HG02610 (cell line): ENCODE measurements around the gene OR4Q2.
"Not testable (repeated sequence)": the region's sequence is repeated elsewhere in the genome, so short reads cannot be mapped to it uniquely, and the experiment has no call there.

ENCODE experiments used
- ATAC-seq: cut with Tn5 transposase; IDR thresholded peaks from one replicate; pipeline ENCODE4 v1.9.1; 2021; ENCODE audit warnings: mild to moderate bottlenecking, moderate library complexity; ENCODE audit not compliant: unreplicated experiment

The OR4Q2 gene

GRCh38 chr14:20001863-20002262 lies at the start of gene OR4Q2:
OR4Q2 (plus strand) TSS chr14:20002163.
- ATAC-seq, result no peak

DNA sequence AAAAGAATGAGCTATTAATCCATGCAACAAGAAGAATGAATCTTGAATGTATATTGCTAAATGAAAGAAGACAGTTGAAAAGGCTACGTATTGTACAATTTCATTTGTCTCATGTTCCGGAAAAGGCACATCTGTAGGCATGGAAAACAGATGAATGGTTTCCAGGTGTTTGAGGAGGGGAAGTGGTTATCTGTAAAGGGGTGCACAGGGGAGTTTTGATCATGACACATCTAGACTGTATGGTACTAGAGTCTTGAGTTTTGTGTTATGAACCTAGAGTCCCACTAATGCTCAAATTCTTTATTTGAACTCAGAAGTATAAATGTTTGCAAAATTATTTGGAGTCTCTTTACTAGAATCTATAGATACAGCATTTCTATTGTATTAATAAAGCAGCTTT lies 32.2 kb upstream of the OR4Q2 start:
- ATAC-seq, result not testable (repeated sequence)

DNA sequence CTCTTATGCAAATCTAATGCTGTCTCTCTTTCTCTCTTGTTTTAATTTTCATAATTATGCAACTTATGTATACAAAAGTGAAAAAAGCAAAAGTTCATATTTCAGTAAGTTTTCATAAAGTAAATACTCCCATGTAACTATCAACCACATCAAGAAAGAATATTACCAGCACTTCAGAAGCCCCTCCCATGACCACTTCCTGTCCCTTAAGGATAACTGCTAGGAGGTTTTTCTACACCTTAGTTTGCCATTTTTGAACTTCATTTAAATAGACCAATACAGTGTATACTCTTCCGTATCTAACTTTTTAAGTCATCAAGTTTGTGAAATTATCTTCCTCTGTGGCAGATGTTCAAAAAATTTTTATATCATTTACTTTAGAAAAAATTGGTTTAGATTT lies 27.1 kb upstream of the OR4Q2 start:
- ATAC-seq, result no peak

DNA sequence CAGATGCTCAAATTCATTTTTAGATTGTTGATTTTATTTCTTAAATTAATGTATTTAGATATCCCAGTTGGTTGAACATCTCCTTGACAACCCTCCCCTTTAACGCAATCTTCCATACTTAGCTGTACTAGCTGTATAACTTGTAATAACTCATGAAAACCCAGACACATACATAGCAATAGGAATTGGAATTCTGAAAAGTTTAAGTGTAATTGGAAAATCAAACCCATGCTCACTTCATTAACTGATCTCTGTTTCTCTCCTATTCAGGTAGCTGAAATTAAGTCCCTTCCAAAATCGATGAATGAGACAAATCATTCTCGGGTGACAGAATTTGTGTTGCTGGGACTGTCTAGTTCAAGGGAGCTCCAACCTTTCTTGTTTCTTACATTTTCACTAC lies 26.7 kb upstream of the OR4Q2 start, which contains the start of gene OR4K15:
Gene OR4K15 (plus strand): TSS at position 301 of the 400 bp plus-strand sequence. CDS start 0 bp downstream, at position 301.
- ATAC-seq, result no peak

DNA sequence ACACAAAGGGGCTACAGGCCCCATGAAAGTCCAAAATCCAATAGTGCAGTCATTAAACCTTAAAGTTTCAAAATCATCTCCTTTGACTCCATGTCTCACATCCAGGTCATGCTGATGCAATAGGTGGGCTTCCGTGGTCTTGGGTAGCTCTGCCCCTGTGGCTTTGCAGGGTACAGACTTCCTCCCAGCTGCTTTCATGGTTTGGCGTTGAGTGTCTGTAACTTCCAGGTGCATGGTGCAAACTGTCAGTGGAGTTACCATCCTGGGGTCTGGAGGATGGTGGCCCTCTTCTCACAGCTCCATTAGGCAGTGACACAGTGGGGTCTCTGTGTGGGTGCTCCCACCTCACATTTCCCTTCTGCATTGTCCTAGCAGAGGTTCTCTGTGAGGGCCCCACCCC lies 8.5 kb upstream of the OR4Q2 start:
- no peak for ATAC-seq

DNA sequence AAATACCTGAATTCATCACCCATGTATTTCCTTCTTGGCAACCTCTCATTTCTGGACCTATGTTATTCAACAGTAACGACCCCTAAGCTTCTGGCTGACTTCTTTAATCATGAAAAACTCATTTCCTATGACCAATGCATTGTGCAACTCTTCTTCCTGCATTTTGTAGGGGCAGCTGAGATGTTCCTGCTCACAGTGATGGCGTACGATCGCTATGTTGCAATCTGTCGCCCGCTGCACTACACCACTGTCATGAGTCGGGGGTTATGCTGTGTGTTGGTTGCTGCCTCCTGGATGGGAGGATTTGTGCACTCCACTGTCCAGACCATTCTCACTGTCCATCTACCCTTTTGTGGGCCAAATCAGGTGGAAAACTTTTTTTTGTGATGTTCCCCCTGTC lies 356 bp downstream of the OR4Q2 start:
- ATAC-seq, result no peak

- ATAC-seq, result no peak
Measured at GRCh38 chr14:20008156-20008555, 6.2 kb downstream of the OR4Q2 start.

DNA sequence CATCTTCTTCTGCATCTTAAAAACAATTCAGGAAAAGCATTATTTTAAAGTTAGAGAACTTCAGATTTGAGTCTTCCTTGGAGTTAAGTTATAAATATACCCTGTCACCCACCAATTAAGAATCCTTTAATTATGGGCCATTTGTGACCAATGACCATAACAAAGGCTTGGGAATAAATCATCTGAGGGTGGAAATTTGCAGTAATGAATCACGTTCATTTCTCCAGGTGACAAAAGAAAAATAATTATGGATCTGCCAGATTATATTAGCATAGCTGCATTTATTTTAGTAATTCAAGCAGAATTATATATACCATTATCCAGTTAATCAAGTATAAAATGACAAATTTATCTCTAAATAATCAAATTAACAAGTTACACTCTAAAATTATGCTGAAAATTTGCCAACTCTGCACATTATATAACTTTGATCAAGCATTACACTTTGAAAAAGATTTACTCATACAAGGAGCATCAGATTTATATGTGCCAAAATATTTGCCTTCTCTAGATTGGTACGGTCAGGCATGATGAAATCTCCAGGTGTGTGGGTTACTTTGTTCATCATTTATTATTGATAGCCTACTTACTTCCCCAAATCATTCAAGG lies 17.4 kb downstream of the OR4Q2 start, which contains the start of gene OR4K14:
Gene OR4K14 (minus strand): TSS at position 51 of the 609 bp plus-strand sequence. CDS start 4,114 bp downstream, outside the sequence.
- ATAC-seq, result no peak

DNA sequence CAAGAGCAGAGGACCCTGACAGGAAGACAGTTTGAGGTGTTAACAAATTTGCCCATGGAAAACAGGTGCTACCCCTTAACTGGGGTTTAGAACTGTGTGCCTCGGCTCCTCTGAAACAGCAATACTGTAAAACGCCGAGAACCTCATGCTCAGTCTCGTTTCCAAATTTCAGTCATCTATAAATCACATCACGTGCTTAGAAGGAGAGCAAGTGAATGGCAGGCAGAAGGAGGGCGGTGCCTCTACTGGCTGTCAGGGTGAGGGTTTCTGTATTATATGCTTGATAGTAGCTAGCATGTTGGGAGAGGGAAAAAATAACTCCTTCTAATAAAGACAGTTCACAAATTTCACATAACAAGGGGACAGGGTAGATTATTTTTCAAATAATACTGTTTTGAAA lies 29.1 kb downstream of the OR4Q2 start:
- no peak for ATAC-seq

GRCh38 chr14:20035449-20035848 lies 33.5 kb downstream of the OR4Q2 start:
- no peak for ATAC-seq

DNA sequence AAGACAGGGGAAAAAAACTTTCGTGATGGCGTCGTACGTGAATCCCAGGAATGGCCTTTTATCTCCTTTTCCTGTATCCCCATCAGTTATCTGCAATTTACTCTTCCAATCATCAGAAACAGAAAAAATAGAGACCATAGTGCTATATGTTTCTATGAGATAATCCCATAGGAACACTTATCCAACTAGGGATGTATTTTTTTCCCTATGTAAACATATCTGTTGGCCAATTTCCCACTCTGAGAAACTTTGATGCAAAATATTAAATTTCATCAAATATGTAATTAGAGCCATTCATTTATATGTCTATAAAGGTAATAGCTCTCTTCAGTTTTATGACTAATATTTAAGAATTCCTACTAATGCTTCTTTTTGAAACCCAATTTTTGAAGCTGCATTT lies 34.0 kb downstream of the OR4Q2 start, which contains the start of gene OR4K13:
Gene OR4K13 (minus strand): TSS at position 101 of the 400 bp plus-strand sequence. CDS start 1,280 bp downstream, outside the sequence.
- ATAC-seq, result no peak

- ATAC-seq, result no peak
Measured at GRCh38 chr14:20044243-20044642, 42.3 kb downstream of the OR4Q2 start.

DNA sequence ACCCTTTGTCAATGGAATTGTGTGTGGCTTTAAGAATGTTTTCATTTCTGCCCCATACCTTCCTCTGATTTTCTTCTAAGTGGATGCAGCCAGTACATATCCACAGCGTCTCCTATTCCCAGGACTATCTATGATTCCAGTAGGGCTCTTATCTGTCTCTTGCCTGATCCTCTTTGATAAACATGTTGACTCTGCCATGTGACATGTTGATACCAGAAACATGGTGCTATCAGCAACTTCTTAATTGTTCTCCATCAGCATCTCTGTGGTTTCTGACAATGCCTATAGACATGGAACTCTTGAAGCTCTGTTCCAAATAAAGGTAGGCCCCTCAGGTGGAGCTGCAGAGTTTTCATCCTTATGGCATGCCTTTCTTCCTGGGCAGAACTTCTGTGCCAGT lies 46.2 kb downstream of the OR4Q2 start:
- ATAC-seq, result no peak
